Measurements from ENCODE around the gene CFAP92.

Gene CFAP92

GRCh38 chr3:128867200-128868125 is 126.4 kb downstream of the CFAP92 start:
- TF ChIP-seq TAF1 (IDR thresholded peaks at IDR 0.05; ENCODE audit: borderline replicate concordance, insufficient read depth, low read length), result no peak
- no peak for TF ChIP-seq FOXP2 (optimal IDR thresholded peaks at IDR 0.05; ENCODE audit: borderline replicate concordance, extremely low read depth, extremely low read length, insufficient read depth)
- TF ChIP-seq POLR2AphosphoS5 (IDR thresholded peaks at IDR 0.05; ENCODE audit: low read depth, low read length), result no peak

- no peak for TF ChIP-seq POLR2AphosphoS5 (IDR thresholded peaks at IDR 0.05; ENCODE audit: low read depth, low read length)
- TF ChIP-seq SIN3A (IDR thresholded peaks at IDR 0.05; ENCODE audit: borderline replicate concordance, insufficient read depth, low read length), result no peak
- TF ChIP-seq TAF1 (IDR thresholded peaks at IDR 0.05; ENCODE audit: borderline replicate concordance, insufficient read depth, low read length), result no peak
- TF ChIP-seq FOXP2 (optimal IDR thresholded peaks at IDR 0.05; ENCODE audit: borderline replicate concordance, extremely low read depth, extremely low read length, insufficient read depth), result no peak
- TF ChIP-seq REST (IDR thresholded peaks at IDR 0.05; ENCODE audit: insufficient read depth in 1 of 2, low read depth in 2 of 2, low read length in 2 of 2), result no peak
Observed at GRCh38 chr3:128864351-128864811, 129.5 kb downstream of the CFAP92 start.

GRCh38 chr3:128863560-128863959 is 130.3 kb downstream of the CFAP92 start:
- TF ChIP-seq REST (IDR thresholded peaks at IDR 0.05; ENCODE audit: insufficient read depth in 1 of 2, low read depth in 2 of 2, low read length in 2 of 2) (no peak), FOXP2 (optimal IDR thresholded peaks at IDR 0.05; ENCODE audit: borderline replicate concordance, extremely low read depth, extremely low read length, insufficient read depth) (no peak)

- TF ChIP-seq FOXP2 (optimal IDR thresholded peaks at IDR 0.05; ENCODE audit: borderline replicate concordance, extremely low read depth, extremely low read length, insufficient read depth), result no peak
- TF ChIP-seq POLR2AphosphoS5 (IDR thresholded peaks at IDR 0.05; ENCODE audit: low read depth, low read length), result no peak
- no peak for TF ChIP-seq TAF1 (IDR thresholded peaks at IDR 0.05; ENCODE audit: borderline replicate concordance, insufficient read depth, low read length)
- no peak for TF ChIP-seq REST (IDR thresholded peaks at IDR 0.05; ENCODE audit: insufficient read depth in 1 of 2, low read depth in 2 of 2, low read length in 2 of 2)
- TF ChIP-seq SIN3A (IDR thresholded peaks at IDR 0.05; ENCODE audit: borderline replicate concordance, insufficient read depth, low read length), result no peak
Observed at GRCh38 chr3:128861491-128861890, 132.4 kb downstream of the CFAP92 start.

All from PFSK-1 (cell line).